OCI-LY7 (cell line): ENCODE measurements around the gene TAF11L8.
"Not testable (repeated sequence)": the region's sequence is repeated elsewhere in the genome, so short reads cannot be mapped to it uniquely, and the experiment has no call there.

Experiments used
- CTCF ChIP-seq: fragments of 200-600 bp; sonication (generic); conservative IDR thresholded peaks from 2 replicates; pipeline ENCODE4 v1.5.1; 2014; ENCODE audit warnings: mild to moderate bottlenecking, antibody characterized with exemption, low read length, moderate library complexity, mixed read lengths
- EZH2phosphoT487 ChIP-seq: fragments of 200-600 bp; sonication (generic); IDR thresholded peaks from 2 replicates; pipeline ENCODE4 v1.6.1; 2018; ENCODE audit warnings: low read depth, borderline replicate concordance, mild to moderate bottlenecking, mixed run types, antibody characterized with exemption, low read length, moderate library complexity, mixed read lengths

- not testable (repeated sequence) for TF ChIP-seq CTCF, EZH2phosphoT487
Observed at GRCh38 chr5:17585658-17586057, 5.1 kb downstream of the TAF11L8 start, which contains the start of gene TAF11L7.
